HG02981 (cell line): ENCODE results near the gene PTPN21.

ENCODE experiments used
- ATAC-seq: cut with Tn5 transposase; IDR thresholded peaks from one replicate; pipeline ENCODE4 v1.9.1; 2021; ENCODE audit warnings: mild to moderate bottlenecking, moderate library complexity; ENCODE audit not compliant: unreplicated experiment

PTPN21 gene

GRCh38 chr14:88554457-88555286 lies at the start of gene PTPN21:
Gene PTPN21, minus strand, starts transcription at chr14:88555007. Its CDS starts 4,590 bp downstream, at chr14:88550417.
- no peak for ATAC-seq

DNA sequence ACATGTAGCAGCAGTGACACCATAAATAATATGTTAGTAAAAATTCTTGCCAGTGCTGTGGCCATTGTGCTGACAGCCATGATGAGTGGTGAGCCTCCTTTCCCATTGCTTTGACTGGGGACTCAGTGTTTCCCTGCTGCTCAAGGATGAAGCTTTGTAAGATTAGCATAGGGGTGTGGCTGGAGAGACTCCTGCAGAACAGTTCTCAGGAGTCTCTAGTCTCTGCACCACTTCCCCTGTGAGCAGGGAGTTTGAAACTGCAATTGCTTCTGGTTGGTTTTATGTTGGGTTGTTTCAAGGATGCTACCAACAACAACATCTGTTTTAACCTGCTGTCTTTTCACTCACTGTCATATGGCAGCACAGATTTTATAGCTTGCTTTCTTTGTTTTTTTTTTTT lies 49.4 kb upstream of the PTPN21 start:
- ATAC-seq = no peak

GRCh38 chr14:88599761-88600439 lies 45.1 kb upstream of the PTPN21 start:
- peak; percentile 94 for ATAC-seq

- ATAC-seq = no peak
Observed at GRCh38 chr14:88599326-88599725, 44.5 kb upstream of the PTPN21 start.

DNA sequence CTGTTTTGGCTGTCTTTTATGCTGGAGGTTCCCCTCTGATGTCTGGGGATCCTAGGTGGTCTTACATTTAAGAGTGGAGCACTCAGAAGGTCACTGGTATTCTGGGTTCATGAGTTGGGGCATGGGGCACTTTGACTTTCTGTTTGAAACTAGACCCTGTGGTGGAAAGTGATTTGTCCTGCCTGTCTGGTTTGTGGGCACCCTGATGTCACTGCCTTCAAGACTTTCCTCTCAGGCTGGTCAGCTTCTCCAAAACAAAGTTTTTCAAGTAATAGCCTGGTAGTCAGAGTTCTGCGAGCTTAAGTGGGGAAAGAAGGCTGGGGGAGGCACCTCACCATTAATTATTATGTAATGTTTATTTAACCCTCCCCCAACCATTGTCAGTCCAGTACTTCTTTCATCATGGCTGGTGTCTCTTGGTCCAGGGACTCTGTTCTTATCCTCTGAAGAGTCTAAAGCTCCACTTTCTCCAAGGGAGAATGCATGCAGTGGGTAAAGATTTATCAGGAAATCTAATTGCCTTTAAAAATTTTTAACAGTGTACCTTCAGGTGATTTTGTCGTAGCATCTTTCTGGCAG lies 43.4 kb upstream of the PTPN21 start:
- ATAC-seq = no peak

- no peak for ATAC-seq
Observed at GRCh38 chr14:88597601-88598000, 42.8 kb upstream of the PTPN21 start.

- no peak for ATAC-seq
Observed at GRCh38 chr14:88597038-88597437, 42.2 kb upstream of the PTPN21 start.

DNA sequence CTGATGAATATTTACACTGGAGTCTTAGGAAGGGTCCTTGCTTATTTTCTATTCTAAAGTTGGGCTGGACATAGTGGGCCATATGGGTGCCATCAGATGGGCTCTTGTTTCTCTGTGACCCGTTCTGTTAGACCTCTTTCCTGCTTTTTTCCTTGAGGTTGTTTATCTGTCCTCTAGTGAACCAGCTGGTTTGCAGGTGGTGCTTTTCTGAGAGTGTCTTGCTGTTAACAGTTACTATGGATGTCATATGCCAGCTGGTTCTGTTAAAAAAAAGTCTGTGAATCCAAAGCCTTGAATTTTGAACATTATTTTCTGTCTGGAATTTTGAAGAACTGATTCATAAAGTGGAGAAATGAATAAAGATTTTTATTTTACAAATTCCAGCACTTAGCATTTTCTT lies 37.2 kb upstream of the PTPN21 start:
- ATAC-seq = no peak

DNA sequence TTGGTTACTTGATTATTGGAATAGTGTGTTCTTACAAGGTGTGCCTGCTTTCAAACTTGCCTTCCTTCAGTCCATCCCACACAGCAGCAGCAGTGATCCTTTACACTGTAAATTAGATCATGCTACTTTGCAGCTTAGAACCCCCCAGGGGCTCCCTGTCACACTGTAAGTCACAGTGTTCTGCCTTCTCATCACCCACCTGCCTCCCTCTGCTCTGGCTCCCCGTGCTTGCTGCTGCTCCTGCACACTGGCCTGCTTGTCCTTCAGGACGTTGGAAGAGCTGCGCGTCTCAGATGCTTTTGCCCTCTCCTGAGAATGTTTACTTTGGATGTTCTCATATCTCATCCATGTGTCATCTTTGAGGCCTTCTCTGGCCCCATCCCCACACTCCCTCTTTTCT lies 35.4 kb upstream of the PTPN21 start:
- no peak for ATAC-seq

GRCh38 chr14:88588081-88588480 lies 33.3 kb upstream of the PTPN21 start:
- ATAC-seq = no peak

DNA sequence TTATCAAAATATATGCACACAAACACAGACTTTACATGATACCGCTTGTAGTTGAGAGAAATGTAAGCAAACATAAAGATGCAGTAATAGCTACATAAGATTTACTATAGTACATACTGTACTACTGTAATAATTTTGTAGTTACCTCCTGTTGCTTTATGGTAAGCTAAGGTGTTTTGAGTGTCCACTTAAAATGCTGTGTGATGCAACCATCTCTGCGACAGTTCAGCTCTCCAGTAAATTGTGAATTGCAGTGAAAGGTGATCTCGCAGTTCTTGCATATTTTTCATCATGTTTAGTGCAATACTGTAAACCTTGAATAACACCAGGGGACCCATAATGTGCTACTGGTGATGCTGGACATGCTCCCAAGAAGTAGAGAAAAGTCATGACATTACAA lies 29.6 kb upstream of the PTPN21 start:
- no peak for ATAC-seq

DNA sequence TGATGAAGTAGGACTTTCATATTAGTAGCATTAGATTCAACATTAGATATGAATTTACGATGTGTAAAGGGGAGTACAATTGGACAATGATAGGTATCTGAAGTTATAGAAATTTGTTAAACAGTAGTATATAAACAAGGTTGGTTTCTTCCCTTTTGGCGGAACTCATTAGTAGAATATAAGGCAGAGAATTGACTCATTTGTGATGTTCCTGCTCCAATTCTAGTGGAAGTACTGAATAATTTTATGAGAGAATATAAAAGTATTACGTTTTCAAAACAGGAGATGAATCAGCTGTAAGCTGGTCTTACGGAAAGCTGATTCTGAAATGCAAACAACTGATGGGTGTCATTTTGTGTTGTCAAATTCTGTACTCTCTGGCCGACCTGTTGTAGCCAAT lies 21.4 kb upstream of the PTPN21 start:
- no peak for ATAC-seq

DNA sequence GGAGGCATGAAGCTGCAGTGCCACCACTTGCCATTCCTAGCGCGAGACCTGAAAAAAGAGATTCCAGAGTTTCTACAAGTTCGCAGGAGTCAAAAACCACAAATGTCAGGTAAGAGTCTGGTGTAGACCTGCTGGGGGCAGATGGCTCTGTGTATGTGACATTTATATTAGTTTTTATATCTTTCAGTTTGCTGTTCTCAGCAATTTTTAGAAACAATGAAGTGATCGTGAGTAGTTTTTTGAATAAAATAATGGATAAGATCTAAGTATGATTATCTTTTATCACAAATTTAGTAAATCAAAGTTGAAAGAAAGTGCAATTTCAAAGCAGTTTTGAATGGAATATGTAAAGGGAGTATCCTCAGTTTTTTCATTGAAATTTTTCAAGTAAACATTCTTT lies 17.3 kb upstream of the PTPN21 start:
- ATAC-seq = no peak

DNA sequence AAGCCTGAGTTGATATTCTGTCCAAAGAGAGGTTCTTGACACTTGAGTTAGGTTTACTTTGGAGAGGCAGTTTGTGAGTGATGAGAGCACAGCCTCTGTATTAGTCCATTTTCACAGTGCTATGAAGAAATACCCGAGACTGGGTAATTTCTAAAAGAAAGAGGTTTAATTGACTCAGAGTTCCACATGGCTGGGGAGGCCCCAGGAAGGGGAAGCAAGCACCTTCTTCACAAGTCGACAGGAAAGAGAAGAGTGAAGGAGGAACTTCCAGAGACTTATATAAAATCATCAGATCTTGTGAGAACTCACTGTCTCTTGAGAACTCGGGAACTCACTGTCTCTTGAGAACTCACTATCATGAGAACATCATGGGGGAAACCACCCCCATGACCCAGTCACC lies 13.4 kb upstream of the PTPN21 start:
- ATAC-seq = no peak

- no peak for ATAC-seq
Observed at GRCh38 chr14:88565427-88565826, 10.6 kb upstream of the PTPN21 start.

GRCh38 chr14:88563845-88564244 lies 9.0 kb upstream of the PTPN21 start:
- ATAC-seq = no peak

DNA sequence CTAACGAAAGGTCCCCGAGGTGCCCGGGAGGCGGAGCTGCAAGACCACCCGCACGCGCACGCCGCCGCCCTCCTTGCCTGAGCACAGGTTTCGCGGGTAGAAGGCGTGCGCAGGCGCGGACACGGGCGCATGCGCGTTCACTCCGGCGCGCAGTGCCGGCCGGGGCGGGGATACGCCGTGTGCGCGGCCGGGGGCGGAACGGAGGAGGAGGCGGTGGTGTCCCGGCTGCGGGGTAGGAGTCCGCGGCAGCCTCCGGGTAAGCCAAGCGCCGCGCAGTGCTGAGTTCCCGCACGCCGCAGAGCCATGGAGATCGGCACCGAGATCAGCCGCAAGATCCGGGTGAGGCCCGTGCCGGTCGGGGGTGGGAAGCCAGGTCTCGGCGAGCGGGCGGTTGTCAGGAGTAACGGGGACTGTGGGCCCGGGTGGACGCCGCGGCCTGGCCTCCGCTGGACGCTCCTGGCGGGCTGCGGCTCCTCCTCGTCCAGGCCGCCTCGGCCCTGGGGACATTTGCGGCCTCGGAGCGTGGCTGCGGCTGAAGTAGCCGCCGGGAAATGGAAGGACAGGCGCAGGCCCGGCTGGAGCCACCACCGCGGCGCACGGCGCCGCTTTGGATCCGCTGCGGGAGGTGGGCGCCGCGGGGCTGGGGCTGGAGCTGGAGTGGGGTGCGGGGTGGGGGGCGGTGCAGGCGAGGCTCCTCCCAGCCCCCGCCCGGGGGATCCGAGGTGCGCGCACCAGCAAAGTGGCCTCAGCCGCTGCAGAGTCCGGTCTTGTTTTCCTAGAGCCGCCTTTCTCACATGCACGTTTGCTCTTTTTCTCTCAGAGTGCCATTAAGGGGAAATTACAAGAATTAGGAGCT lies 8.3 kb upstream of the PTPN21 start, which contains the start of gene ZC3H14:
Gene ZC3H14, plus strand, starts transcription at position 207 of the 856 bp plus-strand sequence. Its CDS starts 97 bp downstream, at position 304.
- peak; percentile 97 for ATAC-seq

DNA sequence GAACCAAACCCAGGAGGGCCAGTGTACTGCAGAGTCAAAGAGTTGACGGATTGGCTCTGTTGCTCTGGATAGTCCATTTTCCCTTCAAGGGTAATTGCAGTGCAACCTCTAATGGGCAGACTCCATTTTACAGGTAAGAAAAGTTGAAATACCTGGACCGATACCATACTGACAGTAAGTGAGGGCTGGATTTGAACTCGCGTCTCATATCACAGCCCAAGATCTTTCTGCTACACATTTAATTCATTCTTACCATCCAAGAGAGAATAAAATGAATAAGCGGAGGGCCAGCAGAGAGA lies 7.7 kb upstream of the PTPN21 start:
- ATAC-seq = no peak

- no peak for ATAC-seq
Observed at GRCh38 chr14:88559852-88560251, 5.0 kb upstream of the PTPN21 start.

DNA sequence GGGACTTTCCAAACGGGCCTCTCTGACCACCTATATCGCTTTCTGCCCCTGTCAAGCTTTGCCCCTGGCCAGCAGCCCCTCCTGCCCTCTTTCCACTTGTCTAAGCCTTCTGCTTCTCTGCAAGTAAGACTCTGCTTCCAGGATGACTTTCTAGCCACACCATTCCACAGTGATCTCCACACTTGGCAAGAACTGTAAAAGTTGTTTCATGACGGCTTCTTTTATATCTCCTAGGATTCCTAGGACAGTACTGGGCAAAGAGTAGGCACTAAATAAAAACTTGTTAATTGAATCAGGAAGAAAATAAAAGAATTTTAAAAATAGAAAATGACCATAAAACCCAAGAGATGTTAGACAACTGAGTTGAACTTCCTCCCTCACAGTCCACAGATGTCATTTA lies 1.8 kb upstream of the PTPN21 start:
- ATAC-seq = no peak

DNA sequence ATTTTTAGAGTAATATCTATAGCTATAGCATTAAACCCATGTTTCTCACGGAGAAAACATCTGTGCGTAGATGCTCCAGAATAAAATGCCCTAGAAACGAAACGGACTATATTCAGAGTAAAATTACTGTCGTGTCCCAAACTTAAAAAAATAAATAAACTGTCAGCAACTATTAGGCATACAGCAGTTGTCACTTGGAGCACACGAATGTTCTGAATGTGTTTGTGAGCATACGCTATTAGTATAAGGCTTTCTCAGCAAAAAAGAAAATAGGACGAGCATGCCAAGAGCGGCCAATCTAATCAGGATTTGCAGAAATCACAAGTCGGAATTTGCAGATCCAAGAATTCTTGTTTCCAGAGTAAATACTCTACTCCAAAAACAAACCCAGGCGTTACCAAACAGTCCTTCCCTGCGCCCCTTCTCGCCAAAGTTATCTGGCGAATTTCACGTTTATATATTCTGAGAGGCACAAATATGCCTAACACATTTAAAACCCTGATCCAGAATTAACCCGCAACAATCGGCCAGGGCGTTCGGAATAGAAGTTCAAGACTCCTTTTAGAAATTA lies 836 bp downstream of the PTPN21 start:
- no peak for ATAC-seq
